ENCODE results near the gene ANGPTL2.

The ANGPTL2 gene

GRCh38 chr9:127067603-127068220, 54.7 kb downstream of the ANGPTL2 start:
- DNase-seq: no peak

GRCh38 chr9:127066851-127067136, 55.6 kb downstream of the ANGPTL2 start:
- DNase-seq: no peak

DNA sequence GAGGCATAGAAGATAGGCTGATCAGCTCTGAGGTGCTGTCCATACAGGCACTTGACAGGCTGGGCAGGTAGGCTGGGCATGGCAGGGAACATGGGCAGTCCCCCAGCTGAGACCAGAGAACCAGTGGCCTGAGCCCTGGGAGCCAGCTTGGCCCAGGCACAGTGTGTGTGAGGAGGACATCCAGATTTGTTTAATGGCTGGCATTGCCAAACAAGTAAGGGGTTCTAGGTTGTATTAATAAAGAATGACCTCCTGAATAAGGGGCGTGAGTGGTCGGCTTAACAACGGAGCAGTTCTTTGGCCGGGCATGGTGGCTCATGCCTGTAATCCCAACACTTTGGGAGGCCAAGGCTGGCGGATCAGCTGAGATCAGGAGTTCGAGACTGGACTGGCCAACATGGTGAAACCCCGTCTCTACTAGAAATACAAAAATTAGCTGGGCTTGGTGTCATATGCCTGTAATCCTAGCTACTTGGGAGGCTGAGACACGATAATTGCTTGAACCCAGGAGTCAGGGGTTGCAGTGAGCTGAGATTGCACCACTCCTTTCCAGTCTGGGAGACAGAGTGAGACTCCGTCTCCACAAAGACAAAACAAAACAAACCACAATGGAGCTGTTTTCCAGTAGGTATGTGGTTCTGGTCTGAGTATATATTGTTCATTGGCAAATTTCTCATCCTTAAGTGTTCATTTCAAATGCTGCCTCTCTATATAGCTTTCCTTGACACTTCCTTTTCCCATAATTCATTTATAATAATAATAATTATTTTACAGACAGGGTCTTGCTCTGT, 56.2 kb downstream of the ANGPTL2 start:
- DNase-seq: no peak

- DNase-seq: no peak
Measured at GRCh38 chr9:127065592-127065991, 56.8 kb downstream of the ANGPTL2 start.

- no peak for DNase-seq
Measured at GRCh38 chr9:127064335-127064734, 58.1 kb downstream of the ANGPTL2 start.

DNA sequence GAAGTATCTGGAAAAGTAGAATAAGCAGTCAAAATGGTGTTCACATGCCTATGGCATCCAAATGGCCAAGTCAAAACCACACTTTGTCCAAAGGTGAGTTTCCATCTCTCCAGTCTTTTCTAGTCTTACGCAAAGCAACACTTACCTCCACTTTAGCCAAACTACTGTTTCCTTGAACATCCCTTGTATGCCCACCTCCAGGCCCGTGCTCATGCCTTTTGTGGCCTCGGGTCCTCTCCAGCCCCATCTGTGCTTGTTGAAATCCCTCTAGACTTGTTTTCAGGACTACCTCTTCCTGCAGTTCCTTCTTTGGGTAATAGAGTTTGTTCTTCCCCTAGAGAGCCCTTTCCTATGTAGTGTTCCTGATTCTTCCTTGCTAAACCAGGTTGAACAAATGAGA, 61.0 kb downstream of the ANGPTL2 start:
- DNase-seq: no peak

GRCh38 chr9:127059765-127060361, 62.6 kb downstream of the ANGPTL2 start:
- no peak for DNase-seq

GRCh38 chr9:127059030-127059429, 63.4 kb downstream of the ANGPTL2 start:
- DNase-seq: no peak

GRCh38 chr9:127058645-127059021, 63.8 kb downstream of the ANGPTL2 start:
- no peak for DNase-seq

DNA sequence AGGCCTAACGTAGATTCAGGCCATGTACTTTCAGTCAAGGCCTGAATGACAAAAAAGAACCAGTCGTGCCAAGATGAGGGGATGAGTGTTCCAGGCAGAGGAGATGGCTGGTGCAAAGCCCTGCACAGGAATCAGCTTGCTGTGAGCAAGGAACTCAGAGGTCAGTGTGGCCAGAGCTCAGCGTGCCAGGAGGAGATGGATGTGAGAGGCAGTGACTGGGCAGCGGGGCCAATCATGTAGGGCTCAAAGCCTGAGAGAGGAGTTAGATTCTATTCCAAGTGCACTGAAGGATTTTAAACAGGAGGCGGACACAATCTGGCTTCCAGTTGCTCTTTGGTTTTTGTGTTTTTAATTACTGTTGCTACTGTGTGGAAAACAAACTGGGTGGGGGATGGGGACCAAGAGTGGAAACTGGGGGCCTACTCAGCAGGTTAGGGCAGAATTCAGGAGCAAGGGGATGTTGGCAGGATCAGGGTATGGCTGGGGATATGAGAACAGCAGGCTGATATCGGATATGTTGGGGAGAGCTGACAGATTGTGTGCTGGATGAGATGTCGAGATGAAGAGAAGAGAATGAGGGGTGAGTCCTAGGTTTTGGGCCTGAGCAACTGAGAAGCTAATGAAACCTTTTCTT, 64.3 kb downstream of the ANGPTL2 start:
- no peak for DNase-seq

DNA sequence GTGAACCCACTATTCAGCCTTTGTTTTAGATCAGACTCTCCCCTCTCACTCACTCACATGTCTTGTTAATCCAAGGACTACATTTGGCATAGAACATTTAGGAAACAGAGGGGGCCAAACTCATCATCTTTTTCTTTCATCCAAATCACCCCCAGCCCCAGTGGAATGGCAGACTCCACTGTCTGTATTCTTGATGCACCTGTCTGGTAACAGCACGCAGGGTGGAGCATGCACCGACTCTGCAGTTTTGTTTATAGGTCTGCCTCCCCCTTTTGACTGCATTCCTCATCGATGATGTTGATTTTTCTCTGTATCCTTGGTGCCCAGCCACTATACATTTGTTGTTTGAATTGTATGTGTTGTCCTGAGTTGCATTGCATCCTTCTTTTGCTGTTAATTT, 66.0 kb downstream of the ANGPTL2 start:
- no peak for DNase-seq

DNA sequence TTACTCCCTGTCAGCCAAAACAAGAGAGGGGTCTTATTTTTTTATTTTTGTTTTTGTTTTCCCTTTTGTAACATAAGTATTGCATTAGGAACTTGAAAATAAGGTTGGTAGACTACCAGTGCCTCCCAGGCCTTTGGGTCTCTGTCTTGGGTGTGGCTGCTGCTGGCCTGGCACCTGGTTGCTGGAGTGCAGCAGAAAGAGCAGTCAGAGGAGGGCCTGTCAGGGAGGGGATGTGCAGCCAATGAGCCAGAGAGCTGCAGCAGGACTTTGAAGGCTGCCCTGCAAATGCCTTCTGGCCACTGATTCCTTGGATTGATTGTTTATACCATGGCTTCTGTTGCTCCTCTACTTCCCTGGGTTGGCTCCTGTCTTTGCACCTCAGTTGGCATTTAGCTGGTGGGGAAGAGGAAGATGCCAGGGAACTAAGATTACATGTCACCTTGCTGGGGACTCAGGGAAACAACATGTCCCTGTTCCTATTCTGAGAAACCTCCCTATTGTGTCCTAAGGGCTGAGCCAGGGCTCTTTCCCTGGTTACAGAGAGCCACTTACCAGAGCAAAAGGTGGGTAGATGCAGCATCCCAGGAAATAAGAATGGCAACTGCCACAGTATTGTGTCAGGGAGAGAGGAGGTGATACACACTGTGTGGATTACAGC, 66.6 kb downstream of the ANGPTL2 start:
- DNase-seq: no peak

GRCh38 chr9:127053960-127054359, 68.5 kb downstream of the ANGPTL2 start:
- no peak for DNase-seq

DNA sequence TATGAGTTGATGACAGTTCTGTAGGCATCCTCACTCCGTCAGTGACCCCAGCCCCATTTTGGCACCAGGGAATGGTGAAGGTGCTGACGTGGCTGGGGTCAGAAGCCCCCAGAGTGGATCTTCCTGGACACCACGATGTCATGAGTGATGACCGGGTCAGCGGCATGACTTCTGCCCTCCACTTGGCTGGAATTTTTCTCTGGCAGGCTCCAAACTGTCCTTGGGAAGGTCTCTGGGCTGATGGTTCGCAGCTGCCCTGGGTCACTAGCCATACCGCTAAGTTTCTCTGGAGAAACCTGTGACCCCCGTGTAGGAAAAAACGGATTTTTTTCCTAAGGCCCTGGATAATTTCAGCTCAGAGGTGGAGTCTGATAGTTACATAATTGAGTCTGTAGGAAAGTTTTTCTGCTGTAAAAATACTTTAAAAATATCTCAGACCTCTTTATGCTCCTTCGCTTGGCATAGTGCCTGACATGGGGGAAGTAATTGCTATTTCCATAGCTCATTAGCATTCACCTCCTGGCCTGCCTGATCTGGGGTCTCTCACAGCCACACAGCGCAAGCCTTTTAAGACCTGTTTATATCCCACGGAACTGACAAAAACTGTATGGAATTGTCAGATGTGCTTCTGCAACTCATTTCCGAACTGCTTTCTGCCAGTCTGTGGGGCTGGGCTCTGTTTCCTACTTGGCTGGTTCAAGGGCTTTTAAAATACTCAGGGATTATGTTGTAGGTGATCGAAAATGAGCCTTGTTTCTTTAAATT, 69.2 kb downstream of the ANGPTL2 start:
- DNase-seq: no peak

DNA sequence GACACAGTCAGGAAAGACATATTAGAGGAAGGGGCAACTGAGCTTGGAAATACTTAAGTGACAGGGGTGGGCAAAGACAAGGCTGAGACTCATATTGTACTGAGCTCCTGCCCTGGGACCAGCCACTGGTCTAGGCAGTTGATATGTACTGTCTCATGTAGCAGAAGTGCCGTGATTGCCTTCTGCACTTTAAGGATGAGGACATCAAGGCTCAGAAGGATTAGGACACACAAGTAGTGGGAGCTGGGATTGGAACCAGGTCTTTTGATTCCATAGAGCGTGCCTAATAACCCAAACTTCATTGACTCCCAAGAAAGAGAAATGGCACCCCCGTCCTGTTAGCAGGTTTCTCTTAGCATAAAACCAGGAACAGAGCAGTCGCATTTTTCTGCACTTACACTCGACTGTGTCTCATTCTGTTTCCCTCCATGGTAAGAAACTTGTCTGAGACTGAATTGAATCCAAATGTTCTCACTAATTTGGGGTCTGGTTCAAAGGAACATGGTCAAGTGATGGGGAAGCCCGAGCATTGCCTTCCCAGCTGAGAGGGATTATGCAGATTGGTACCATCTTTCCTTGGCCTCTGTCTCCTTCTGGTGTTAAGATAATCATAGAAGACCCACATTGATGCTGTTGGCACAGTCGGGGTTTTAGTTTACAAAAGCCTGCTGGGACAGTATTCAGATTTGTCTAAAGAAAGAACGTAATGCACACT, 70.4 kb downstream of the ANGPTL2 start:
- DNase-seq: no peak

GRCh38 chr9:127050591-127051001, 71.8 kb downstream of the ANGPTL2 start:
- DNase-seq: no peak

GRCh38 chr9:127050152-127050551, 72.3 kb downstream of the ANGPTL2 start:
- no peak for DNase-seq

DNA sequence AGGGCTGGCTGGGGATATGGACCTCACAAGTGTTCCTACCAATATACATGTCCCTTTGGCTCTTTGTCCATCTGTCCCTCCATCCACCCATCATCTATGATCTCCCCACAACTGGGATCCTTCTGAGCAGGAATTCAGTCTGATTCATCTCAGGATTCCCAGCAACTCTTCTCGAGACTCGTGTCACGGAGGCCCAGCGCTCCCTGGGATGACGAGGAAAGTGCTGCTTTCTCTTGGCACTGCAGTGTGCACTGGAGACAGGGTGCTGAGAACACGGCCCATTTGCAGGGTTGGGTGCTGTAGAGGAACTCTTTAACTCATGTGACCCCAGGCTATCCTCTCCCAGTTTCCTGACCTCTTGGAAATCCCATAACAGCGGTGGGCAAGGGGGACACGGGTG, 72.9 kb downstream of the ANGPTL2 start:
- DNase-seq: no peak

DNA sequence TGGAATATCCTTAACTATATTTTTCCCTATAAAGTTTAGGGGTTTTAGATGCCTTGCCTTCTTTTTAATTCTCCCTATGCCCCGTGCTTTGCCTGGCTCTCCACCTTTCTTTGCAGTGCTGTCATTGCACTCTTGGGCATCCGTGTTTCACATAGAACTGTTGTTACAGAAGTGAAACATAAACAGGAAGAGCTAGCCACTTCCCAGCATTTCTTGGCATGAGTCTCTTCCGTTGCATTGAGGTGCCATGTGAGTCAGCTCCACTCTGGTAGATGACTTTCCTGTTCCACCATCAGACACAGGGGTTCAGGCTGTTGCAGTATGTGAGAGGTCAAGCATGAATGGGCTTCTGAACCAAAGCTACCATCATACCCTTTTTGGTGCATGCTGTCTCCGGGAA, 73.4 kb downstream of the ANGPTL2 start:
- no peak for DNase-seq

- DNase-seq: no peak
Measured at GRCh38 chr9:127047971-127048370, 74.5 kb downstream of the ANGPTL2 start.

- no peak for DNase-seq
Measured at GRCh38 chr9:127045148-127045547, 77.3 kb downstream of the ANGPTL2 start.

- DNase-seq: no peak
Measured at GRCh38 chr9:127039492-127039891, 82.9 kb downstream of the ANGPTL2 start.

Measured in NK-92 treated with Interleukin-12 subunit alpha and Interleukin-12 subunit beta, amount 100 ng/mL, for 24 hours (cell line).